H1 (cell line): ENCODE measurements around the gene NFKBIE.
"Not testable (repeated sequence)": the region's sequence is repeated elsewhere in the genome, so short reads cannot be mapped to it uniquely, and the experiment has no call there.

Source experiments
- CBX5 ChIP-seq: fragments of 300-800, 300-1000 bp; sonication (generic); IDR thresholded peaks from 2 replicates; pipeline ENCODE4 v1.7.1; 2016; ENCODE audit warnings: antibody characterized with exemption, low read length, low read depth
- CEBPB ChIP-seq: IDR thresholded peaks from 2 replicates; pipeline ENCODE4 v1.6.1; 2012; ENCODE audit warnings: low read depth, low read length
- CHD7 ChIP-seq: fragments of 300-600 bp; sonication (generic); IDR thresholded peaks from 2 replicates; pipeline ENCODE4 v1.7.1; 2012; ENCODE audit warnings: low read length, moderate library complexity, mild to moderate bottlenecking, inconsistent platforms; ENCODE audit not compliant: insufficient replicate concordance
- CTCF ChIP-seq, 3 experiments: IDR thresholded peaks; 1 replicate in 2 of 3; 2 replicates in 1 of 3; pipeline versions ENCODE4 v1.5.1 to v1.6.1; 2011; ENCODE audit warnings: low read length in 3 of 3, mild to moderate bottlenecking in 3 of 3, inconsistent platforms in 2 of 3, low read depth in 1 of 3, moderate library complexity in 1 of 3; ENCODE audit not compliant: insufficient read depth in 1 of 3; ENCODE audit errors: control extremely low read depth in 1 of 3
- EP300 ChIP-seq, 2 experiments: IDR thresholded peaks; 1 replicate in 1 of 2; 2 replicates in 1 of 2; pipeline ENCODE4 v1.6.1; 2011 to 2012; ENCODE audit warnings: low read depth in 2 of 2, low read length in 2 of 2, mild to moderate bottlenecking in 2 of 2, borderline replicate concordance in 1 of 2, inconsistent platforms in 1 of 2, moderate library complexity in 1 of 2
- MAX ChIP-seq: IDR thresholded peaks from 2 replicates; pipeline ENCODE4 v1.6.1; 2012; ENCODE audit warnings: inconsistent platforms
- RNF2 ChIP-seq: fragments of 200-900, 300-1000 bp; sonication (generic); IDR thresholded peaks from 2 replicates; pipeline ENCODE4 v1.7.1; 2016; ENCODE audit warnings: borderline replicate concordance, low read depth, mild to moderate bottlenecking, antibody characterized with exemption, low read length; ENCODE audit not compliant: poor library complexity, severe bottlenecking; ENCODE audit errors: missing control alignments

GRCh38 chr6:44231426-44231825, 33.9 kb downstream of the NFKBIE start:
- TF ChIP-seq CBX5; EP300 (IDR thresholded peaks at IDR 0.05; ENCODE audit: borderline replicate concordance in 1 of 2, low read depth in 2 of 2, low read length in 2 of 2); RNF2; CTCF (IDR thresholded peaks at IDR 0.05; ENCODE audit: control extremely low read depth in 1 of 3, insufficient read depth in 1 of 3, low read depth in 1 of 3, low read length in 3 of 3); MAX; CHD7; CEBPB: not testable (repeated sequence)
